ENCODE results near the gene DOC2A.

- TF ChIP-seq EZH2 (IDR thresholded peaks at IDR 0.05; ENCODE audit: borderline replicate concordance, low read depth, low read length, poor library complexity, severe bottlenecking) (no peak), CTCF (conservative IDR thresholded peaks at IDR 0.05; ENCODE audit: low read depth, low read length) (no peak)
These were observed 15.6 kb upstream of the DOC2A start for GRCh38 chr16:30026449-30026848.

Data from A673 (cell line).